K562 (cell line): ENCODE data around the gene DEGS2.

Source experiments
- TF ChIP-seq, protein P1 (sequence below): sonication (generic); formaldehyde crosslinking; IDR thresholded peaks from 2 replicates; pipeline ENCODE4 v1.8.0; 2022; ENCODE audit warnings: missing genetic modification reagents, mild to moderate bottlenecking, borderline replicate concordance
- TF ChIP-seq, protein P2 (sequence below): fragments of 450-650 bp; formaldehyde crosslinking; IDR thresholded peaks from 2 replicates; pipeline ENCODE4 v1.4.0; 2022; ENCODE audit warnings: missing genetic modification characterization

DNA sequence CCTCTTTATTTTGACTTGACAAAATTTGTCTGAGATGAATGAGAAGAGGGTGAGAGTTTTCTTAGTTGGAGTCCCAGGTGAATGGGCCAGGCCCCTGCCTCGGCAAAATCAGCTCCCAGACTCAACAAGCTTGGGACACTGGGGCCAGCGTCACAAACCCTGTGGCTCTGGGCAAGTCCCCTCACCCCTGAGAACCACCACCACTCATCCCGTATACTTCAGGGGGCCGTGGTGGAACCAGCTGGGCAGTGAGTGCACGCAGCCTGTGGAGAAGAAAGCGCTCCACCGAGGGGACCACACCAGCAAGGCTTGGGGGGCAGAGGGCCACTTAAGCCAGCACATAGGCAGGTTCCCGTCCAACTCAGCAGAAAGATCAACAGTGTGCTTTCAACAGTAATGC lies 40.2 kb downstream of the DEGS2 start:
- TF ChIP-seq, protein P1, sequence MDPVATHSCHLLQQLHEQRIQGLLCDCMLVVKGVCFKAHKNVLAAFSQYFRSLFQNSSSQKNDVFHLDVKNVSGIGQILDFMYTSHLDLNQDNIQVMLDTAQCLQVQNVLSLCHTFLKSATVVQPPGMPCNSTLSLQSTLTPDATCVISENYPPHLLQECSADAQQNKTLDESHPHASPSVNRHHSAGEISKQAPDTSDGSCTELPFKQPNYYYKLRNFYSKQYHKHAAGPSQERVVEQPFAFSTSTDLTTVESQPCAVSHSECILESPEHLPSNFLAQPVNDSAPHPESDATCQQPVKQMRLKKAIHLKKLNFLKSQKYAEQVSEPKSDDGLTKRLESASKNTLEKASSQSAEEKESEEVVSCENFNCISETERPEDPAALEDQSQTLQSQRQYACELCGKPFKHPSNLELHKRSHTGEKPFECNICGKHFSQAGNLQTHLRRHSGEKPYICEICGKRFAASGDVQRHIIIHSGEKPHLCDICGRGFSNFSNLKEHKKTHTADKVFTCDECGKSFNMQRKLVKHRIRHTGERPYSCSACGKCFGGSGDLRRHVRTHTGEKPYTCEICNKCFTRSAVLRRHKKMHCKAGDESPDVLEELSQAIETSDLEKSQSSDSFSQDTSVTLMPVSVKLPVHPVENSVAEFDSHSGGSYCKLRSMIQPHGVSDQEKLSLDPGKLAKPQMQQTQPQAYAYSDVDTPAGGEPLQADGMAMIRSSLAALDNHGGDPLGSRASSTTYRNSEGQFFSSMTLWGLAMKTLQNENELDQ (CRISPR knock-in tag) = no peak
- TF ChIP-seq, protein P2, sequence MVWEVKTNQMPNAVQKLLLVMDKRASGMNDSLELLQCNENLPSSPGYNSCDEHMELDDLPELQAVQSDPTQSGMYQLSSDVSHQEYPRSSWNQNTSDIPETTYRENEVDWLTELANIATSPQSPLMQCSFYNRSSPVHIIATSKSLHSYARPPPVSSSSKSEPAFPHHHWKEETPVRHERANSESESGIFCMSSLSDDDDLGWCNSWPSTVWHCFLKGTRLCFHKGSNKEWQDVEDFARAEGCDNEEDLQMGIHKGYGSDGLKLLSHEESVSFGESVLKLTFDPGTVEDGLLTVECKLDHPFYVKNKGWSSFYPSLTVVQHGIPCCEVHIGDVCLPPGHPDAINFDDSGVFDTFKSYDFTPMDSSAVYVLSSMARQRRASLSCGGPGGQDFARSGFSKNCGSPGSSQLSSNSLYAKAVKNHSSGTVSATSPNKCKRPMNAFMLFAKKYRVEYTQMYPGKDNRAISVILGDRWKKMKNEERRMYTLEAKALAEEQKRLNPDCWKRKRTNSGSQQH (CRISPR knock-in tag) = no peak
